ENCODE results near the gene CBX7.

DNA sequence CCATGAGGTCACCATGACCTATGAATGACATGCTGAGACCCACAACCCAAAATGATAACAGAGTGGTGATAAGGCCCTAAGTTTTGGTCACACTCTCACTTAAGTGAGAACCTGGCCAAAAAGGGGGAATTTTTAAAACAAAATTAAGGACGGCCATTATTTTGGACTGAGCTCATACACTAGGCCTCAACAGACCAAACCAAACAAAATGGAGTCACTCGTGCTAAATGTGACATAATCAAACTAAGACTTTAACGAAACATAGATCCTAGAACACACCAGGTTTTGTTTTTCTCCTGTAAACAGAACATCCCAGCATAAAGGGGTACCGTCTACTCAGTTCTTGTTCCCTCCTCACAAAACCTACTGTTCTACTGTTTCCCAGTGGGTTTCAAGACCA lies 44.0 kb downstream of the CBX7 start:
- TF ChIP-seq CTCF (IDR thresholded peaks at IDR 0.05) (no peak), POLR2A (IDR thresholded peaks at IDR 0.05) (no peak), EP300 (IDR thresholded peaks at IDR 0.05) (no peak)
